T-helper 1 cell treated with Interleukin-12 subunit alpha and Interleukin-12 subunit beta and Interleukin-4 antibody, amounts not matched to agents 30 ng/mL and 1 ng/mL, for 36 hours (primary cell): ENCODE results near the gene NARS2. TPM values are rescaled to one million over a fixed set of nuclear protein-coding genes. Genes with fewer than 3 reads are reported as not detected.
"Not testable (repeated sequence)": the region's sequence is repeated elsewhere in the genome, so short reads cannot be mapped to it uniquely, and the experiment has no call there.

Experiments
- intact Hi-C: fragments of 100-400 bp; cut with micrococcal nuclease; formaldehyde crosslinking; loops from one replicate; pipeline ENCODE4 v1.15.1; 2024
- total RNA-seq: library from RNA; stranded (reverse); gene quantifications from 2 replicates; pipeline ENCODE4 v1.2.3, GENCODE V29; 2022

NARS2 gene
- total RNA-seq: 15.8 and 16.6 TPM in 2 replicates

DNA sequence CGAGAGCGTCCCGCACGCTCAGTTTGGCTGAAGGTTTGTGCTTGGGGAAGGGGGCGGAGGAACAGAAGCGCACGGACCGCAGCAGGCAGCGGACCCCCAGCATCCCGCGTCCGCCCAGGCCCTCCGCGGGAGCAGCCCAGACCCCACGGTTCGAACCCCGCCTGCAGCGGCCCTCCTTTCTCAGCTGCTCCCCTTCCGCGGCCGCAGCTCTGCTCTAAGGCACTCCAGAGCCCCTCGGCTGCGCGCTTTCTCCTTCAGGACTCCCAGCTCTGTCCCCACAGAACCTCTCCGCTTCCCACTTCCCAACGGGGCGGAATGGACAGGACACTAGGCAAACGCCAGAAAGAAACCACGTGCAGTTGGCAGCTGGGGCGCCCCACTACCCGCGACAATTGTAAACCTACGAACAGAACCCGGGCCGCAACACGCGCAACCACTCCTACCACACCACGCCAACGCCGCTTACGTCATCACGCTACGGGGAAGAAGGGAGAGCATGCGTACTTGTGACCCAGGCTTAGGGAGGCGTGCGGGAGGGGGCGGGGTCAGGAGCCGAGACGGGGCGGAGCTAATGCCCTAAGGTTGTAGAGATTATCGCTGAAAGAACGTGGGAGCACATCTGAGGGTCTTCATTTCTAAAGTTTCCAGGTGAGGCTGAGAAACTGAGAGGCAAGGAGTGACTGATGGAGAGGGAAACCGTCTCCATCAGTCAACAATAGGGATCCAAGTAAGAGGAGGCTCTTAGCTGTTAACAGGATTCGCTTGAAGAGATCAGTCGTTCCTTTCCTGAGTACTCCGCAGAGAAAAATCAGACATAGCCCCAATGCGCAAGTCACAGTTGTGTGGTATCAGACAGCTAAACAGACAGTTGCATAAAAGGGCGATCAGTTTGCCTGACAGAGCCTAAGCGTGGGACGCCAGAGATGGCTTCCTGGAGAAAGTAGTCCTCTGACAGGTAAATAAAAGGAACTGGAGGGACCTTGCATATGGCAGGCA is at the start of gene NARS2:
NARS2 (minus strand) TSS at position 479 of the 996 bp plus-strand sequence; CDS start at position 103, 376 bp downstream.
- intact Hi-C loops: loop anchor here (1.0 to 5.0 kb wide), 11 partner anchors 10 to 1102 kb away; partner anchors contain the start of genes ALG8, CLNS1A, GAB2 and INTS4

DNA sequence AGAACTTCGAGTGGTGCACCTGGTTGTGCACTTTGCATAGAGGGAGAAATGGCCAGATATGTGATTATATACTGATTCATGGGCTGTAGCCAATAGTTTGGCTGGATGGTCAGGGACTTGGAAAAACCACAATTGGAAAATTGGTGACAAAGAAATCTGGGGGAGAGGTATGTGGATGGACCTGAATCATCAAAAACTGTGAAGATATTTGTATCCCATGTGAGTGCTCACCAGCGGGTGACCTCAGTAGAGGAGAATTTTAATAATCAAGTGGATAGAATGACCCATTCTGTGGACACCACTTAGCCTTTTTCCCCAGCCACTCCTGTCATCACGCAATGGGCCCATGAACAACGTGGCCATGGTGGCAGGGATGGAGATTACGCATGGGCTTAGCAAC is 48.0 kb upstream of the NARS2 start:
- intact Hi-C loops: no loop called here

DNA sequence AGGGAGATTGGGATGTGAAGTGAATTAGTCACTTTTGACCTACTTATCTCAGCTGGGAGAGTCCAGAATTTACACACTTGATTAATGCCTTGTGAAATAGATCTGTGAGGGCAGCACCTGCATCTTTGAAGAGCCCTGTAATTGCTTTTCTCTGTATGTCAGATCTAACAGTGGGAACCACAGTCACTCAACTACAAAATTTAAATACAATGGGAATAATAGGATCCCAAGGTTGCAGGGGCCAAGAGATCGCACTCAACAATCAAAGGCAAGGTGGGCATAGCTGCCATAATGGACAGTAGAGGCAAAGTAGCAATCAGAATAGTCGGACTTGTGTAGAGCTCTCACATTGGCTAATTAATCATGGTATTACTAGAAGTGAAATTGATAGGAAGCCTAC is 45.5 kb upstream of the NARS2 start:
- intact Hi-C loops: no loop called here

- intact Hi-C loops: no loop called here
Observed at GRCh38 chr11:78615724-78616123, 41.1 kb upstream of the NARS2 start.

GRCh38 chr11:78613378-78613813 is 38.7 kb upstream of the NARS2 start:
- intact Hi-C loops: no loop called here

- intact Hi-C loops: no loop called here
Observed at GRCh38 chr11:78612721-78613377, 38.2 kb upstream of the NARS2 start.

DNA sequence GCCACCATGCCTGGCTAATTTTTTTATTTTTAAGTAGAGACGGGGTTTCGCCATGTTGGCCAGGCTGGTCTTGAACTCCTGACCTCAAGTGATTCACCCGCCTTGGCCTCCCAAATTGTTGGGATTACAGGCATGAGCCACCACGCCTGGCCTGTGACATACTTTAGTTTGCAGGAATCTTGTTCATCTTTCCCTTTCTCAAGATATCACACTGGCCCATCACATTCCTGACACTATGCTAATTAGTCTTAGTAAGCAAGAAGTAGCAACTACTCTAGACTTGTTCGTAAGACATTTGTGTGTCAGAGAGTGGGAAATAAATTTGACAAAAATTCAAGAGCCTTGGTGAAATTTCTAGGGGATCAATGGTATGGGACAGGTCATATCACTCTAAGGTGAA is 34.7 kb upstream of the NARS2 start:
- intact Hi-C loops: not testable (repeated sequence)

DNA sequence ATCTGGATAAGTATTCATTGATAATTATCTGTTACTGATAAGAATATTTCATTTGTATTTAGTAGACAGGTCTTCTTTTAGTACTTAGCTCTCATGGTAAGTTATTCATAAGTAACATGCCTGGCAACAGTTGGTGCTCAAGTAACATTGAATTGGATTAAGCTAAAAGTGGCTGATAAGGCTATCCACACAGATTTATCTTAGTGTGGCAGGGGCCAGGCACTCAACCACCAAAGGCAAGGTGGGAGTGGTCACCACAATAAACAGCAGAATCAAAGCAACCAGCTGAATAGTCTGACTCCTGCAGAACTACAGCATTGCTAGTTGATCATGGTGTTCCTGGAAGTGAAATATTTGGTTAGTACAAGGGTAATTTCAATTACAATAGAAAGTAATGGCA is 33.0 kb upstream of the NARS2 start:
- intact Hi-C loops: no loop called here

GRCh38 chr11:78606667-78607066 is 32.0 kb upstream of the NARS2 start:
- intact Hi-C loops: no loop called here

DNA sequence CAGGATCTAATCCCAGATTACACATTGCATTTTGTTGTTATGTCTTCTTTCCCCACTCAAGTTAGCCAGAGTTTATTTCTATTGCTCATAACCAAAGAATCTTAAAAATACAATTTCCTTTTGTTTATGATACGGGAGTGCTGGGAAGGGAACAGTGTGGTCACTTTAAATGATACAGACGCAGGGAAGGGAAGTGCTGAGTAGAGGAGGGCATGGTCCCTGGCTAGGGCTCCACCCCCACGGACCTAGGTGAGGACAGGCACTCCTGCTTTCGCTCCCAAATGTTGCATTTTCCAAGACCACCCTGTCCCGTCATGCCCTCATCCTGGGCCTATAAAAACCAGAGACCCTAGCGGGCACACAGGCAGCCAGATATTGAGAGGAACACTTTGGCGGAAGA is 30.6 kb upstream of the NARS2 start:
- intact Hi-C loops: no loop called here

GRCh38 chr11:78603792-78604191 is 29.1 kb upstream of the NARS2 start:
- intact Hi-C loops: no loop called here

GRCh38 chr11:78602771-78603170 is 28.1 kb upstream of the NARS2 start:
- intact Hi-C loops: not testable (repeated sequence)

GRCh38 chr11:78601066-78601465 is 26.4 kb upstream of the NARS2 start:
- intact Hi-C loops: not testable (repeated sequence)

DNA sequence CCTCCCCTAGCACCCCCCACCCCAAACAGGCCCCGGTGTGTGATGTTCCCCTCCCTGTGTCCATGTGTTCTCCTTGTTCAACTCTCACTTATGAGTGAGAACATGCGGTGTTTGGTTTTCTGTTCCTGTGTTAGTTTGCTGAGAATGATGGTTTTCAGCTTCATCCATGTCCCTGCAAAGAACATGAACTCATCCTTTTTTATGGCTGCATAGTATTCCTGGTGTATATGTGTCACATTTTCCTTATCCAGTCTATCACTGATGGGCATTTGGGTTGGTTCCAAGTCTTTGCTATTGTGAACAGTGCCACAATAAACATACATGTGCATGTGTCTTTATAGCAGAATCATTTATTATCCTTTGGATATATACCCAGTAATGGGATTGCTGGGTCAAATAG is 22.9 kb upstream of the NARS2 start:
- intact Hi-C loops: not testable (repeated sequence)

GRCh38 chr11:78595436-78596130 is 20.9 kb upstream of the NARS2 start:
- intact Hi-C loops: no loop called here

GRCh38 chr11:78594814-78595213 is 20.1 kb upstream of the NARS2 start:
- intact Hi-C loops: no loop called here

- intact Hi-C loops: no loop called here
Observed at GRCh38 chr11:78588517-78588916, 13.9 kb upstream of the NARS2 start.

DNA sequence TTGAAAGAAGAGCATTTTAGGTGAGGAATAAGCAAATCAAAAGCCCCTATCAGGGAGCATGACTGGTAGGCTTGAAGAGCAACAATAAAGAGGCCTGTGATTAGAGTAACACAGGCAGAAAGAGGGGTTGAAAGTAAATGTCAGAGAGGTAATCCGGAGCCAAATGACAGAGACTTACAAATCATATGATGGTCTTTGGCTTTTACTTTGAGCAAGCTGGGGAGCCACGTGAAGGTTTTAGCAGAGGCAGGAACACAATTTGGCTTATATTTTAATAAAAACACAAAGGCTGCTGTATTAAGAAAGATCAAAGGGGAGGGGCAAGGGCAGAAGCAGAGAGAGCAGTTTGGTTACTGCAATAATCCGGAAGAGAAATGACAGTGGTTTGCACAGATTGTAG is 12.8 kb upstream of the NARS2 start:
- intact Hi-C loops: no loop called here

DNA sequence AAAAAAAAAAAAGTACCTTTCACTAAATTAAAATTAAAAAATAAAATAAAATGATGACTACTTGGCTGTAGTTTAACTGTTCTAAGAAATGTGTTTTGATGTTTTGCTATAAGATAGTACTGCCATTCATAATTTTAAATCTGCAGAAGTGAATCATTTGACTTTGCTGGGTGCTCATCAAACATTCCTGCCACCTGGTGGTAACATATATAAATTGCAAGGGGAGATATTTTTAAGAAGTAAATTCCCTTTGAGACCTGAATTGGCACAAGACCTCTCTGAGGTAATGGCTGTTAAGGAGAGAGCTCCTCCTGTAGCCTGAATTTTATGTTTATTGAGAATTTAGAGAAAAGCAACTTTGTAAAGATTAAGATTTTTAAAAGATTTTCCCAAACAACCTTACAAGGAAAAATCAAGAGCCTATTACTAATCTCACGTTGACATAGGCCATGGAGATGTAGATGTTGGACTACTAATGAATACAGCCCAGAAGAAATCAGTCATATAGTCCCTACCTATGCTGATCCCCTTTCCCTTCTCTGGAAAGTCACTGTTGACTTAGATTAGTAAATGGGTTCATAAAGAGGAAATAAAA is 11.9 kb upstream of the NARS2 start:
- intact Hi-C loops: loop anchor here (1.0 kb wide), 2 partner anchors 358 to 437 kb away; no protein-coding TSS in a partner anchor

DNA sequence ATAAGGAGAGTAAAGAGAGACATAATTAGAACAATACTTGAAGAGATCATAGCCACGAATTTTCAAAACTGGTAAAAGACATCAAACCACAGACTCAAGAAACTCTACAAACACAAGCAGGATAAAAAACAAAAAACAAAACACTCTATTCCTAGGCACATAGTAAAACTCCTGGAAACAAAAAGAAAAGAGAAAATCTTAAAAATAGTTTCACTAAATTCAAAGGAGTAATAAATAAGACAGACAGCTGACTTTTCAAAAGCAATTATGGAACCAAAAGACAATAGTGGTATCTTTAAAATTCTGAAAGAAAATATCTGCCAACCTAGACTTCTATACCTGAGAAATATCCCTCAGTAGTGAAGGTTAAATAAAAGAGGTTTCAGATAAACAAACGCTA is 9.2 kb upstream of the NARS2 start:
- intact Hi-C loops: loop anchor here (1.0 kb wide), 1 partner anchor 10 kb away; the partner anchor contains the start of gene NARS2

- intact Hi-C loops: no loop called here
Observed at GRCh38 chr11:78577495-78577894, 2.8 kb upstream of the NARS2 start.
